HEK293 (cell line): ENCODE measurements around the gene TMEM141.

Experiments used
- CTCF ChIA-PET: fragments of 350-600 bp; formaldehyde crosslinking; extraction: SDS; loops from one replicate; lab custom pipeline; 2021; ENCODE audit warnings: antibody characterized with exemption; lab: Yijun Ruan, JAX
- POLR2A ChIA-PET: fragments of 300-600 bp; formaldehyde crosslinking; extraction: SDS; loops from one replicate; lab custom pipeline; 2020; ENCODE audit warnings: antibody characterized with exemption, inconsistent platforms; lab: Yijun Ruan, JAX
- H3K27ac ChIP-seq: fragments of 200-500 bp; sonication (Bioruptor generic); 2 replicates; pipeline ENCODE4 v1.5.1; 2014; ENCODE audit warnings: low read depth, low read length, control low read depth, inconsistent platforms; ENCODE audit errors: extremely low read depth
- H3K36me3 ChIP-seq, 2 experiments: fragments of 200-500 bp in 1 of 2; sonication (Bioruptor generic) in 1 of 2; 1 replicate in 1 of 2; 2 replicates in 1 of 2; pipeline ENCODE4 v1.5.1; 2014 to 2017; ENCODE audit warnings: inconsistent platforms in 2 of 2, low read length in 2 of 2; ENCODE audit not compliant: control insufficient read depth in 2 of 2, insufficient read depth in 1 of 2
- H3K4me1 ChIP-seq: fragments of 200-500 bp; sonication (Bioruptor generic); 2 replicates; pipeline ENCODE4 v1.5.1; 2014; ENCODE audit warnings: mild to moderate bottlenecking, low read length, inconsistent platforms; ENCODE audit not compliant: control insufficient read depth, insufficient read depth
- H3K4me3 ChIP-seq: 2 replicates; pipeline ENCODE4 v1.5.1; 2011; ENCODE audit warnings: low read depth, mild to moderate bottlenecking, control low read depth, low read length, moderate library complexity
- H3K9me3 ChIP-seq: fragments of 200-500 bp; sonication (Bioruptor generic); 2 replicates; pipeline ENCODE4 v1.5.1; 2014; ENCODE audit warnings: low read depth, low read length, inconsistent platforms; ENCODE audit not compliant: control insufficient read depth, insufficient read depth
- FEZF1 ChIP-seq: fragments of 450-650 bp; formaldehyde crosslinking; IDR thresholded peaks from 2 replicates; pipeline ENCODE4 v1.5.1; 2016; ENCODE audit warnings: missing biosample characterization, missing genetic modification characterization
- IKZF3 ChIP-seq: fragments of 450-650 bp; IDR thresholded peaks from 2 replicates; pipeline ENCODE4 v1.5.0; 2018; ENCODE audit warnings: missing biosample characterization, mild to moderate bottlenecking, missing genetic modification characterization, moderate library complexity
- OSR2 ChIP-seq: fragments of 450-650 bp; formaldehyde crosslinking; IDR thresholded peaks from 2 replicates; pipeline ENCODE4 v1.5.1; 2016; ENCODE audit warnings: missing biosample characterization, missing genetic modification characterization
- PRDM1 ChIP-seq: fragments of 450-650 bp; formaldehyde crosslinking; IDR thresholded peaks from 2 replicates; pipeline ENCODE4; 2016; ENCODE audit warnings: missing biosample characterization, missing genetic modification characterization
- SP2 ChIP-seq: fragments of 450-650 bp; formaldehyde crosslinking; IDR thresholded peaks from 2 replicates; pipeline ENCODE4 v1.5.1; 2016; ENCODE audit warnings: missing biosample characterization, missing genetic modification characterization
- TRIM28 ChIP-seq: IDR thresholded peaks from 2 replicates; pipeline ENCODE4 v1.6.1; 2011; ENCODE audit warnings: low read length, control low read depth, borderline replicate concordance
- ZNF138 ChIP-seq: fragments of 450-650 bp; formaldehyde crosslinking; IDR thresholded peaks from 2 replicates; pipeline ENCODE4 v1.5.1; 2016; ENCODE audit warnings: missing biosample characterization, missing genetic modification characterization, borderline replicate concordance
- ZNF211 ChIP-seq: fragments of 450-650 bp; formaldehyde crosslinking; IDR thresholded peaks from 2 replicates; pipeline ENCODE4 v1.5.1; 2016; ENCODE audit warnings: low read depth, missing biosample characterization, missing genetic modification characterization
- ZNF266 ChIP-seq: fragments of 450-650 bp; formaldehyde crosslinking; IDR thresholded peaks from 2 replicates; pipeline ENCODE4 v1.5.1; 2016; ENCODE audit warnings: missing biosample characterization, missing genetic modification characterization, low read depth
- ZNF341 ChIP-seq: fragments of 450-650 bp; formaldehyde crosslinking; IDR thresholded peaks from 2 replicates; pipeline ENCODE4; 2016; ENCODE audit warnings: low read depth, missing biosample characterization, missing genetic modification characterization
- ZNF426 ChIP-seq: fragments of 450-650 bp; formaldehyde crosslinking; IDR thresholded peaks from 2 replicates; pipeline ENCODE4 v1.5.1; 2017; ENCODE audit warnings: missing biosample characterization, missing genetic modification characterization, mild to moderate bottlenecking, inconsistent platforms, moderate library complexity
- ZNF501 ChIP-seq: fragments of 450-650 bp; formaldehyde crosslinking; IDR thresholded peaks from 2 replicates; pipeline ENCODE4 v1.5.1; 2016; ENCODE audit warnings: missing biosample characterization, missing genetic modification characterization
- ZNF530 ChIP-seq: fragments of 450-650 bp; formaldehyde crosslinking; IDR thresholded peaks from 2 replicates; pipeline ENCODE4 v1.5.1; 2016; ENCODE audit warnings: low read depth, missing biosample characterization, missing genetic modification characterization
- ZNF558 ChIP-seq: fragments of 450-650 bp; formaldehyde crosslinking; IDR thresholded peaks from 2 replicates; pipeline ENCODE4 v1.5.1; 2016; ENCODE audit warnings: missing biosample characterization, missing genetic modification characterization
- TF ChIP-seq, protein P1 (sequence below): fragments of 450-650 bp; formaldehyde crosslinking; IDR thresholded peaks from 2 replicates; pipeline ENCODE4 v1.5.1; 2016; ENCODE audit warnings: missing biosample characterization, missing genetic modification characterization
- TF ChIP-seq, protein P2 (sequence below): fragments of 450-650 bp; formaldehyde crosslinking; IDR thresholded peaks from 2 replicates; pipeline ENCODE4 v1.5.1; 2017; ENCODE audit warnings: missing biosample characterization, missing genetic modification characterization
- TF ChIP-seq, protein P3 (sequence below): fragments of 450-650 bp; formaldehyde crosslinking; IDR thresholded peaks from 2 replicates; pipeline ENCODE4 v1.5.1; 2016; ENCODE audit warnings: missing biosample characterization, missing genetic modification characterization

The TMEM141 gene

DNA sequence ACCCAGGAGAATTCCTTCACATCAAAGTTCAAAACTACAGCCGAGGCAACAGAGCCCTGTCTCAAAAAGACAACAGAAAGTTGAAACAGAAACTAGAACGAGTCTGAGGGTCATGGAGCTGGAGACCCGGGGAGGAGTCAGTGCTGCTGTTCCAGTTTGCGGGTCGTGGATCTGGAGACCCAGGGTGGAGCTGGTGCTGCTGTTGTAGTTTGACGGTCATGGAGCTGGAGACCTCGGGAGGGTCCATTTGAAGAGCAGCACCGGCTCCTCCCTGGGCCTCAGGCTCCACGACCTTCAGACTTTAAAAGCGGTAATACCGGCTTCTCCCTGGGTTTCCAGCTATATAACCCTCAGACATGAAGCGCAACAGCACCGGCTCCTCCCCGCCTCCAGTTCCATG is 13.8 kb upstream of the TMEM141 start (continued):
- TF ChIP-seq, protein P1, sequence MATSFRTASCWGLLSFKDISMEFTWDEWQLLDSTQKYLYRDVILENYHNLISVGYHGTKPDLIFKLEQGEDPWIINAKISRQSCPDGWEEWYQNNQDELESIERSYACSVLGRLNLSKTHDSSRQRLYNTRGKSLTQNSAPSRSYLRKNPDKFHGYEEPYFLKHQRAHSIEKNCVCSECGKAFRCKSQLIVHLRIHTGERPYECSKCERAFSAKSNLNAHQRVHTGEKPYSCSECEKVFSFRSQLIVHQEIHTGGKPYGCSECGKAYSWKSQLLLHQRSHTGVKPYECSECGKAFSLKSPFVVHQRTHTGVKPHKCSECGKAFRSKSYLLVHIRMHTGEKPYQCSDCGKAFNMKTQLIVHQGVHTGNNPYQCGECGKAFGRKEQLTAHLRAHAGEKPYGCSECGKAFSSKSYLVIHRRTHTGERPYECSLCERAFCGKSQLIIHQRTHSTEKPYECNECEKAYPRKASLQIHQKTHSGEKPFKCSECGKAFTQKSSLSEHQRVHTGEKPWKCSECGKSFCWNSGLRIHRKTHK (tag by site-specific recombination) = no peak
- TF ChIP-seq IKZF3 = no peak
- TF ChIP-seq, protein P2, sequence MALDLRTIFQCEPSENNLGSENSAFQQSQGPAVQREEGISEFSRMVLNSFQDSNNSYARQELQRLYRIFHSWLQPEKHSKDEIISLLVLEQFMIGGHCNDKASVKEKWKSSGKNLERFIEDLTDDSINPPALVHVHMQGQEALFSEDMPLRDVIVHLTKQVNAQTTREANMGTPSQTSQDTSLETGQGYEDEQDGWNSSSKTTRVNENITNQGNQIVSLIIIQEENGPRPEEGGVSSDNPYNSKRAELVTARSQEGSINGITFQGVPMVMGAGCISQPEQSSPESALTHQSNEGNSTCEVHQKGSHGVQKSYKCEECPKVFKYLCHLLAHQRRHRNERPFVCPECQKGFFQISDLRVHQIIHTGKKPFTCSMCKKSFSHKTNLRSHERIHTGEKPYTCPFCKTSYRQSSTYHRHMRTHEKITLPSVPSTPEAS = no peak
- no peak for TF ChIP-seq ZNF426 (tag by site-specific recombination)
- no peak for TF ChIP-seq TRIM28
- no peak for TF ChIP-seq ZNF266
- TF ChIP-seq ZNF530 = no peak
- TF ChIP-seq PRDM1 (tag by site-specific recombination) = no peak

DNA sequence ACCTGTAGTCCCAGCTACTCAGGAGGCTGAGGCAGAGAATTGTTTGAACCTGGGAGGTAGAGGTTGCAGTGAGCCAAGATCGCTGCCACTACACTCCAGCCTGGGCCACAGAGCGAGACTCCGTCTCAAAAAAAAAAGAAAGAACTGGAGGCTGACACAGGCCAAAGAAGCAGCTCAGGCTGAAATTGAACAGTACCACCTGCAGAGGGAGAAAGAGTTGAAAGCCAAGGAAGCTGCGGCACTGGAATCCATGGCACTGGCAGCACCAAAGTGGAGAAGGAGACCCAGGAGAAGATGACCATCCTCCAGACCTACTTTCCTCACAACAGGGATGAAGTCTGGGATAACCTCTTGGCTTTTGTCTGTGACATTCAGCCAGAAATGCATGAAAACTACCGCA is 11.3 kb upstream of the TMEM141 start:
- H3K9me3 ChIP-seq = no peaks in the 10 kb centered on the region
- H3K27ac ChIP-seq = no peak overlapping the region
- CTCF ChIA-PET = interaction anchor here (0.5 to 8.2 kb wide), 10 partner anchors 8 to 445 kb away, joined by 3 to 79 read pairs (median 4); partner anchors contain the start of genes AJM1, CYSRT1 and LCN8
- no peak overlapping the region for H3K4me3 ChIP-seq
- TF ChIP-seq FEZF1 (tag by site-specific recombination) (peak; percentile 14; the same call in 1 of the 2 replicates), ZNF501 (tag by site-specific recombination) (no peak)
- TF ChIP-seq, all 188 proteins: peak for 1
- H3K4me1 ChIP-seq = no peaks in the 10 kb centered on the region
- POLR2A ChIA-PET = interaction anchor here (0.5 kb wide), 1 partner anchor 444 kb away, joined by 3 read pairs; no protein-coding TSS in a partner anchor
- no peaks in the 10 kb centered on the region for H3K36me3 ChIP-seq

DNA sequence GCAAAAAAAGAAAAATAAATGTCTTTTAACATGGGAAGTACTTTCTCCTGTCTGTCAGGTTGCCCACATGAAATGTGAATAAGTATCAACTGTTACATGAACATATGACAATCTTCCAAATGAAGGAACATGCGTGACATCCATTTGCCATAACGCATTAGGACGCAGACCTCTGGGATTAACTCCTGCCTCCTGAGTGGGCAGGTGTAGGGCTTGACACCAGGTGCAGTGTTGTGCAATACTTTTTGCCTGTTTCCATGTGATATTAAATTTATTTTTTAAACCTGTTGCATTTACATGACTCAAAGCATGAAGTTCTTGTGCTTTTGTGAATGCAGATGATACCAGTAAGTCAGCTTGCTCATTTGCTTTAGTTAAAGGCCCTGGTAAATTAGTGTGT is 8.7 kb upstream of the TMEM141 start:
- no peaks in the 10 kb centered on the region for H3K9me3 ChIP-seq
- H3K4me3 ChIP-seq = no peak overlapping the region
- H3K36me3 ChIP-seq = no peaks in the 10 kb centered on the region
- ChIA-PET CTCF (interaction anchor here (1.0 to 8.2 kb wide), 5 partner anchors 15 to 253 kb away, joined by 3 to 79 read pairs (median 6); partner anchors contain the start of gene LCN8), POLR2A (no interaction called here)
- no peaks in the 10 kb centered on the region for H3K4me1 ChIP-seq
- H3K27ac ChIP-seq = no peak overlapping the region
- TF ChIP-seq SP2 (no peak), ZNF138 (tag by site-specific recombination) (no peak), ZNF211 (no peak), ZNF341 (tag by site-specific recombination) (no peak), ZNF558 (tag by site-specific recombination) (no peak), OSR2 (no peak)
- TF ChIP-seq, protein P2 = no peak
- TF ChIP-seq, protein P3, sequence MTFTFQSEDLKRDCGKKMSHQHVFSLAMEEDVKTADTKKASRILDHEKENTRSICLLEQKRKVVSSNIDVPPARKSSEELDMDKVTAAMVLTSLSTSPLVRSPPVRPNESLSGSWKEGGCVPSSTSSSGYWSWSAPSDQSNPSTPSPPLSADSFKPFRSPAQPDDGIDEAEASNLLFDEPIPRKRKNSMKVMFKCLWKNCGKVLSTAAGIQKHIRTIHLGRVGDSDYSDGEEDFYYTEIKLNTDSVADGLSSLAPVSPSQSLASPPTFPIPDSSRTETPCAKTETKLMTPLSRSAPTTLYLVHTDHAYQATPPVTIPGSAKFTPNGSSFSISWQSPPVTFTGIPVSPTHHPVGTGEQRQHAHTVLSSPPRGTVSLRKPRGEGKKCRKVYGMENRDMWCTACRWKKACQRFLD (tag by site-specific recombination) = no peak
